ENCODE data around the gene BIRC6.

BIRC6 gene

GRCh38 chr2:32372519-32373182 lies 15.8 kb downstream of the BIRC6 start:
- DNase-seq (ENCODE audit: low read depth in 2 of 2): no peak

- no peak for DNase-seq (ENCODE audit: low read depth in 2 of 2)
Measured at GRCh38 chr2:32375228-32375892, 18.5 kb downstream of the BIRC6 start.

GRCh38 chr2:32376756-32377155 lies 19.9 kb downstream of the BIRC6 start:
- no peak for DNase-seq (ENCODE audit: low read depth in 2 of 2)

- no peak for DNase-seq (ENCODE audit: low read depth in 2 of 2)
Measured at GRCh38 chr2:32377928-32378327, 21.1 kb downstream of the BIRC6 start.

DNA sequence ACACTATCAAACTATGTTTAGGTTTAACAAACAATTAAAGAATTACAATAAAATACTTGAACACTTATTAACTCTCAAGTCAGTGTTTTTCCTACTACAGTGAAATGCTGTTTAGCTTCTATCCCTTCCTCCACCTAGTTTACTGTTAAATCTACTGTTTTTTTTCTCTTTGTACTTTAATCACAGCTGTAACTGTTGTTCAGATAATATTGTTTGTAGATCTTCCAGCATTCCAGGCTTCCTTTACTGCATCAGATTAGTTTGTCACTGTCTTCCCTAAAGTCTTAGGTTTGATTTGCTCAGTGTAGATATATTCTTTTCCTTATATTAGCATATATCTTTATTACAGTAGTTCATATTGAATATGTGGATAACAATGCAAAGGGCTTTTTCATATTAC lies 22.5 kb downstream of the BIRC6 start:
- no peak for DNase-seq (ENCODE audit: low read depth in 2 of 2)

- no peak for DNase-seq (ENCODE audit: low read depth in 2 of 2)
Measured at GRCh38 chr2:32383858-32384257, 27.0 kb downstream of the BIRC6 start.

DNA sequence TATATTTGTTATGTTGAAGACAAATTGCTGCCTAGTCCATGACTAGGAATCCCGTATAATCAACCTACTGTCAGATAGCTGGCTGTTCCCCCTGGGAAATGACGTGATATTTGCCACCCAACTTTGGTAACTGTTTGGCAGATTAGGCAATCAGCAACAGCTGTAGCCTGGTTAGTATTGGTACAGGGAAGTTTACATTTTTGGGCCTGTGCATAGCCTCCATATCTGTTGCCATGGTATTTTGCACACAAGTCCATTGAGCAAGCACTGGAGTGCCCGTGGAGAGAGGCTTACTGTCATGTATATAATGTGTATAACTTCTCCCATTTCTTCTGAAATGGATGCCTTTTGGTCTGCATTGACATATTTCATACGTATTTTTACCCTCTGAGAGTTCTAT lies 27.7 kb downstream of the BIRC6 start:
- DNase-seq (ENCODE audit: low read depth in 2 of 2): no peak

DNA sequence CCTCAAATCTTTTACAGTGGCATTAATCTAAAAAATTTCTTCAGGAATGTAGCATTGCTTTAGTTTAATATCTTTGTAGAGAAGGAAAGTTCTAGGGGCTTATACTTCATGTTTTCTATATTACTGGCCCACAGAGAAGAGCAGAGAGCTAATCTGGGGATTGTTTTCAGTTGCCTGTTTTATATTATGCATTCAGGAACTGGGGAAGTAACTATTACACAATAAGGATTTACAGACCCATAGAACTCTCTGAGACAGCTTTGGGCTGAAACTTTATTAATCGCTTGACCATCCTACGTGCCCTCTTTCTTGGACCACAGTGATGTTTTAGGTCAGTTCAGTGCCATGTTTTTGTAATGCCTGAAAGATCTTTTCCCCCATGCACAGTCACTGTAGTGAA lies 29.9 kb downstream of the BIRC6 start:
- no peak for DNase-seq (ENCODE audit: low read depth in 2 of 2)

- no peak for DNase-seq (ENCODE audit: low read depth in 2 of 2)
Measured at GRCh38 chr2:32399221-32399620, 42.4 kb downstream of the BIRC6 start.

DNA sequence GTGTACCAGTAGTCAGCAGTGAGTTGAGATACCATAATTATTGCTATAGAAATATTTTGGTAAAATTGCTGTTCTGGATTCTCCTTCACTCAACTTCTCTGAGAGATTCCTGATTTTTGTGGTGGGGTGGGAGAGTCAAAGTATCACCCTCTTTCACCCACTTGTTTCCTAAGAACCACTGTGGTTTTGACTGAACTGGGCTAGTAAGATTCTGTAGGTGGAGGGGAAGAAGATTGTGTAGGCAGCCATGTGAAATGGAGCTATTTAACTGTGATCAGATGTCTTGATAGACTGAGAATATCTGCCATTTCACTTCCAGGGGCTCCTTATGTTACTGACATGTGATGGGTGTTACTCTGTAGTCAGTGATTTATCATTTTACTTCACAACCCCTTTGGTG lies 45.3 kb downstream of the BIRC6 start:
- DNase-seq (ENCODE audit: low read depth in 2 of 2): no peak

DNA sequence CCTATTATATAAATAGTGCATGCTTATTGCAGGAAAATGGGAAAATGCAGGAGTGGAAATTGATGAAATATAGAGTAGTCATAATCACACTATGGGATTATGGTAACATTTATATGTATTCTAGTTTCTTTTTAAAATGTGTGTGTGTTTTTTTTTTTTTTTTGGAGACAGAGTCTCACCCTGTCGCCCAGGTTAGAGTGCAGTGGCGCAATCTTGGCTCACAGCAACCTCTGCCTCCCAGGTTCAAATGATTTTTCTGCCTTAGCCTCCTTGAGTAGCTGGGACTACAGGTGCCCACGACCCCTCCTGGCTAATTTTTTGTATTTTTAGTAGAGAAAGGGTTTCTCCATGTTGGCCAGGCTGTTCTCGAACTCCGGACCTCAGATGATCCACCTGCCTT lies 47.0 kb downstream of the BIRC6 start:
- DNase-seq (ENCODE audit: low read depth in 2 of 2): no peak

GRCh38 chr2:32404691-32405090 lies 47.9 kb downstream of the BIRC6 start:
- DNase-seq (ENCODE audit: low read depth in 2 of 2): no peak

DNA sequence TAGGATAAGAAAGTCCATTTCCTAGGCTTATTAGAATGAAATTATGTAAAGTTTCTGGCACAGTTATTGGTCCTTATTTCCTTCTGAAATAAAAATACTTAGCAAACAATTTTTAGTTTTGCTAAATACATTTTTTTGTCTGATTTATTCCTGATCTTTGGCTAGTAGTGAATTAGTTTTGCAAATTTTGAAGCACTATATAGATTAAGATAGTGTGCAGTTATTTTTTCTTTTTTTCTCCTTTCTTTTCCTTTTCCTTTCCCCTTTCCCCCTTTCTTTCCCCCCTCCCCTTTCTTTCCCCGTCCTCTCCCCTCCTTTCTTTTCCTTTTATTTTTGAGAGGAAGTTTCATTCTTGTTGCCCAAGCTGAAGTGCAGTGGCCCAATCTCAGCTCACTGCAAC lies 59.7 kb downstream of the BIRC6 start:
- no peak for DNase-seq (ENCODE audit: low read depth in 2 of 2)

- no peak for DNase-seq (ENCODE audit: low read depth in 2 of 2)
Measured at GRCh38 chr2:32417659-32418058, 60.8 kb downstream of the BIRC6 start.

DNA sequence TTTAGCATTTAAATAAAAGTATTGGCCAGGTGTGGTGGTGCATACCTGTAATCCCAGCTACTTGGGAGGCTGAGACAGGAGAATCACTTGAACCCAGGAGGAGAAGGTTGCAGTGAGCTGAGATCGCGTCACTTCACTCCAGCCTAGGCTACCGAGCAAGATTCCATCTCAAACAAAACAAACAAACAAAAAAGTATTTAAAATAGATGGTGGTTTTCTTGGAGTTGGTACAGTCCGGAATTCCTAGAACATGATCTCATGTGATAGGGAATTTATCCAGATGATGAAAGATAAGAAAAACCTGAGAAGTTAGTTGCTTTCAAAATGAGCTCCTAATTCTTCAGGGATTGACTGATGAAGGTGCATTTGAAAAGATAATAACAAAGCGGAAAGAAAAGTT lies 62.0 kb downstream of the BIRC6 start:
- DNase-seq (ENCODE audit: low read depth in 2 of 2): no peak

DNA sequence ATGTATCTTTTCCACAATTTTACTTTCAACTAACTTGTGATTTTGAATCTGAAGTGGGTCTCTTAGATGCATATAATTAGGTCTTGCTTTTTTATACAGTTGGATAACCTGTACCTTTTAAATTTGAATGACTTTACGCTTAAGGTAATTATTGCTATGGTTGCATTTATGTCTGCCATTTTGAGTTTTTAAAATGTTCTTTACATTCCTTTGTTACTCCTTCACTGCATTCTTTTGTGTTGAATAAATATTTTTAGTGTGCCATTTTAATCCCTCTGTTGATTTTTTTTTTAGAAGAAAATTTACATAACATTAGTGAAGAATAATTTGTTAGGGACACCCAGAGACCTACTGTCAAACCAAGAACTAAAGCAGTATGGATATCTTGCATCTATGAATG lies 65.3 kb downstream of the BIRC6 start:
- DNase-seq (ENCODE audit: low read depth in 2 of 2): no peak

- no peak for DNase-seq (ENCODE audit: low read depth in 2 of 2)
Measured at GRCh38 chr2:32423536-32423935, 66.7 kb downstream of the BIRC6 start.

DNA sequence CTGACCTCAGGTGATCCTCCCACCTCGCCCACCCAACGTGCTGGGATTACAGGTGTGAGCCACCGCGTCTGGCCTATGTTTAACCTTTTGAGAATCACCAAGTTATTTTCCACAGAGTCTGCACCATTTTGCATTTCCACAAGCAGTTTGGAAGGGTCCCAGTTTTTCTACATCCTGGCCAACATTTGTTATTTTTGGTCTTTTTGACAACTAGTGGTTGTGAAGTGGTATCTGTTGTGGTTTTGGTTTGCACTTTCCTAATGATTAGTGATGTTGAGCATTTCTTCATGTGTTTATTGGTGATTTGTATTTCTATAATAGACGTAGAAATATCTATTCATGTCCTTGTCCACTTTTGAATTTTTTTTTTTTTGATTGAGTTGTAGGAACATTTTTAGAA lies 67.9 kb downstream of the BIRC6 start:
- no peak for DNase-seq (ENCODE audit: low read depth in 2 of 2)

DNA sequence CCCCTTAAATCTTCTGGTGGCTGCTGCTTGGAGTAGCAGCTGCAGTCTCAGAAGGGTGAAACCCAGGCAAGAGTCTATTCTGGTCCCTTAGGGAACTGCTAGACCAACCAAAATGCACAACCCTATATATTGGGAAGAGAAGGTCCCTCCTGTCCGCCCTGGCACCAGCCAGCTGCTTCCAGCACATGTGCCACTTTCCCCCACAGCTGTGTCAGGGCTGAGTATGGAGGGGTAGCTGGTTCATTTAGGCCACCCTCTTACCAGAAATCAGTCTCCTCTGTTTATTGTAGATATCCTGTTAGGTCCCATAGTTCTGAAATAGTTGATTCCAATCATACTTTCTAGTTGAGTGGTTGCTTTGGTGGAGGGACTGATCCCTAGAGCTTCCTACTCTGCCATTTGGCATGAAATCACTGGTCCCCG lies 68.9 kb downstream of the BIRC6 start:
- DNase-seq (ENCODE audit: low read depth in 2 of 2): no peak

GRCh38 chr2:32427672-32428610 lies 71.1 kb downstream of the BIRC6 start:
- DNase-seq (ENCODE audit: low read depth in 2 of 2): no peak

GRCh38 chr2:32430804-32431203 lies 74.0 kb downstream of the BIRC6 start:
- DNase-seq (ENCODE audit: low read depth in 2 of 2): no peak

DNA sequence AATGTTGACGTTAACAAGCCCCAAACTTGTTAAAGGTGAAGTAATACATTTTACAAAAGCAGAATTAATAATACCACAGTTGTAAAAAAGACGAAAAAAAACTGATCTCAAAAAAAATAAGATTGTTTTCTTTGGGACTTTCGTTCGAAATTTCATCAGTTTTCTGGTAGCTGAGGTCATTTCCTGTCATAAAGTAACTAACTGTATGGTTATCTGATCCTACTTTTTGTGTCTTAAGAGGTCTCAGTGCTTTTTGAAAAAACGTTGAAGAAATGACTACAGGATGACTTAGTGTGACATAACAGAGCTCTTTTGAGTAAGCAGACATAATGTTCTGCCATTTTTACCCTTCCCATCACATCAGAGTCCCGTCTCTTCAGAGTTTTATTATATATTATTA lies 79.3 kb downstream of the BIRC6 start:
- DNase-seq (ENCODE audit: low read depth in 2 of 2): no peak

DNA sequence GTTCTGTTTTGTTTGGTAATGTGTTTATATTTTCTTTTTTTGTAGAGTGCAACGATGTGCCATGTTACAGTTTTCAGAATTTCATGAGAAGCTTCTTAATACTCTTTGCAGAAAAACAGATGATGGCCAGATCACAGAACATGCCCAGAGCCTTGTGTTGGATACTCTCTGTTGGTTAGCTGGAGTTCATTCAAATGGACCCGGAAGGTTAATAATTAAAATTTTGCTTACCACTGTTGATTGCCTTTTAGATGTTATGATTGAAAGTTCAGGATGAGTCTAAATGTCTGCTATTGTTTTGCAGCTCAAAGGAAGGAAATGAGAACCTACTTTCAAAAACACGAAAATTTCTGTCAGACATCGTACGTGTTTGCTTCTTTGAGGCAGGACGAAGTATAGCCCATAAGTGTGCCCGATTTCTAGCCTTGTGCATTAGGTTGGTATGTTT lies 85.2 kb downstream of the BIRC6 start:
- DNase-seq (ENCODE audit: low read depth in 2 of 2): no peak

All from activated CD8-positive, alpha-beta memory T cell treated with anti-CD3 and anti-CD28 coated beads for 4 hours (primary cell).